ENCODE results near the gene IFIT1B. TPM values are rescaled to one million over a fixed set of nuclear protein-coding genes. Genes with fewer than 3 reads are reported as not detected.
"Not testable (repeated sequence)": the region's sequence is repeated elsewhere in the genome, so short reads cannot be mapped to it uniquely, and the experiment has no call there.

IFIT1B gene
- not detected for total RNA-seq (ENCODE audit: unreplicated experiment)
- long read RNA-seq, result 0 reads

- Mint-ChIP-seq H3K9me3 (ENCODE audit: unreplicated experiment) (no peaks in the 10 kb centered on the region), H3K4me1 (ENCODE audit: low read depth, unreplicated experiment) (no peaks in the 10 kb centered on the region), H3K27ac (ENCODE audit: unreplicated experiment) (no peak within 1 kb of the TSS), H3K36me3 (ENCODE audit: unreplicated experiment) (no peaks in the 10 kb centered on the region), H3K4me3 (ENCODE audit: unreplicated experiment) (no peak within 1 kb of the TSS), H3K27me3 (ENCODE audit: unreplicated experiment) (no peaks in the 10 kb centered on the region)
- TF ChIP-seq CTCF (IDR thresholded peaks at IDR 0.05; ENCODE audit: partially characterized antibody, unreplicated experiment), result no peak
- no peak for DNase-seq
These were observed at the start of gene IFIT1B for GRCh38 chr10:89377705-89378637. TSS of gene IFIT1B (plus strand) at chr10:89378056. CDS start at chr10:89378136, 80 bp downstream.

- no peak for TF ChIP-seq CTCF (IDR thresholded peaks at IDR 0.05; ENCODE audit: partially characterized antibody, unreplicated experiment)
These were observed 48.7 kb upstream of the IFIT1B start for GRCh38 chr10:89329151-89329550.

GRCh38 chr10:89330014-89330413 is 47.8 kb upstream of the IFIT1B start:
- not testable (repeated sequence) for H3K4me3 Mint-ChIP-seq (ENCODE audit: unreplicated experiment); H3K27ac Mint-ChIP-seq (ENCODE audit: unreplicated experiment); H3K27me3 Mint-ChIP-seq (ENCODE audit: unreplicated experiment); H3K9me3 Mint-ChIP-seq (ENCODE audit: unreplicated experiment); H3K36me3 Mint-ChIP-seq (ENCODE audit: unreplicated experiment); DNase-seq
- peaks cover 15% of the 10 kb centered on the region for H3K4me1 Mint-ChIP-seq (ENCODE audit: low read depth, unreplicated experiment)

More at GRCh38 chr10:89329151-89329550, 48.7 kb upstream of the IFIT1B start:
- H3K36me3 Mint-ChIP-seq (ENCODE audit: unreplicated experiment), result no peaks in the 10 kb centered on the region
- peaks cover 15% of the 10 kb centered on the region for H3K4me1 Mint-ChIP-seq (ENCODE audit: low read depth, unreplicated experiment)
- DNase-seq, result no peak
- H3K27ac Mint-ChIP-seq (ENCODE audit: unreplicated experiment), result no peak overlapping the region
- no peaks in the 10 kb centered on the region for H3K27me3 Mint-ChIP-seq (ENCODE audit: unreplicated experiment)
- no peak overlapping the region for H3K4me3 Mint-ChIP-seq (ENCODE audit: unreplicated experiment)
- H3K9me3 Mint-ChIP-seq (ENCODE audit: unreplicated experiment), result no peaks in the 10 kb centered on the region

GRCh38 chr10:89330537-89331212 is 47.2 kb upstream of the IFIT1B start:
- Mint-ChIP-seq H3K4me3 (ENCODE audit: unreplicated experiment) (no peak overlapping the region), H3K27ac (ENCODE audit: unreplicated experiment) (no peak overlapping the region), H3K4me1 (ENCODE audit: low read depth, unreplicated experiment) (peaks cover 15% of the 10 kb centered on the region), H3K36me3 (ENCODE audit: unreplicated experiment) (no peaks in the 10 kb centered on the region), H3K9me3 (ENCODE audit: unreplicated experiment) (no peaks in the 10 kb centered on the region), H3K27me3 (ENCODE audit: unreplicated experiment) (no peaks in the 10 kb centered on the region)
- no peak for DNase-seq
- TF ChIP-seq CTCF (IDR thresholded peaks at IDR 0.05; ENCODE audit: partially characterized antibody, unreplicated experiment), result no peak

GRCh38 chr10:89331487-89332122 is 46.3 kb upstream of the IFIT1B start:
- H3K4me3 Mint-ChIP-seq (ENCODE audit: unreplicated experiment); DNase-seq; H3K9me3 Mint-ChIP-seq (ENCODE audit: unreplicated experiment); H3K36me3 Mint-ChIP-seq (ENCODE audit: unreplicated experiment); H3K27me3 Mint-ChIP-seq (ENCODE audit: unreplicated experiment); H3K27ac Mint-ChIP-seq (ENCODE audit: unreplicated experiment): not testable (repeated sequence)
- peaks cover 15% of the 10 kb centered on the region for H3K4me1 Mint-ChIP-seq (ENCODE audit: low read depth, unreplicated experiment)
